Activated T-cell treated with anti-CD3 and anti-CD28 coated beads for 48 hours (primary cell): ENCODE results near the gene KLRK1.
A peak's percentile ranks its signal among the peaks of the same experiment; 100 is the strongest.
"Not testable (repeated sequence)": the region's sequence is repeated elsewhere in the genome, so short reads cannot be mapped to it uniquely, and the experiment has no call there.

Experiments used
- DNase-seq: peaks from one replicate; pipeline ENCODE4 v3.0.0-alpha.2; 2020; ENCODE audit warnings: low read depth

The KLRK1 gene

DNA sequence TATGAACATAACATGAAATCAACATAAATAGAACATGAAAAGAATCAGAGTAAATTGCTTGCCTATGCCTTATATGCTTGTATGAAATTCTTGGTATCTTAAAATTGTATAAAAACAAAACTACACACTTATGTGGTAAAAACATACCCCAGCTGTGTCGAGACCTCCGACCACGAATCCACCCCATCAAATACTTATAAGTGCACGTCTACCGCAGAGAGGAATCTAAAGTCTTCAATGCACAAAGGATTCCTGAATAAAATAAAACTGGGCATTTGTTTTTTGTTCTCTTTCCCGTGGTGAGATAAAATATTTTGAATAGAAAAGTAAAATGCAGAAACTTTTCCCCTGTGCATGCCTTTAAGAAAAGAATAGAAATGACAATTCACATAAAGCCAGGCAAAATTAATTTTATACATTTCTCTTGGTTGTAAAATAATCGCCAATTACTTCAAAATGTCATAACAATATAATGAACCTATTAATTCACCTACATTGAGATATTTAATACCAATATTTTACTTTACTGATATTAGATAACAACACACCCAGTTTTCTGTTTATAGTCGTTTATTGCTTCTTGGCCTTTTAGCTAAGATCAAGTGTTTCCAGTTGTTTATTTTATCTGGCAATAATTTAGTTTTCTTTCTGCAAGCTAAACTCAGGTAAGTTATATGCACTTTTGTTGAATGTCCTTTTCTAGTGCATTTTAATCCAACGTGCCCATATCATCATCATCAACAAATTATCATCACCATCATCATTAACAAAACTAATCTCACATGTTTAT lies 1.0 kb downstream of the KLRK1 start:
- no peak for DNase-seq

- not testable (repeated sequence) for DNase-seq
Observed at GRCh38 chr12:10387498-10387897, 2.3 kb downstream of the KLRK1 start.

- DNase-seq = no peak
Observed at GRCh38 chr12:10386857-10387256, 3.0 kb downstream of the KLRK1 start.

- DNase-seq = no peak
Observed at GRCh38 chr12:10385166-10385613, 4.7 kb downstream of the KLRK1 start.

DNA sequence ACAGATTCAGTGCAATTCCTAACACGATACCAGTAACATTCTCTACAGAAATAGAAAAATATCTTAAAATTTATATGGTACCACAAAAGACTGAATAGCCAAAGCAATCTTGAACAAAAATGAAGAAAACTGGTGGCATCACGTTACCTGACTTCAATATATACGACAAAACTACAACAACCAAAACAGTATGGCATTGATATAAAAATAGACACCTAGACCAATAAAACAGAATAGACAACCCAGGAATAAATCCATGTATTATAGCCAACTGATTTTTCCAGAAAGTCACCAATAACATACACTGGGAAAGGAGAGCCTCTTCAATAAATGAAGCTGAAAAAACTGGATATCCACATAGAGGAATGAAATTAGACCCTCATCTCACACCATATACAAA lies 5.7 kb downstream of the KLRK1 start:
- no peak for DNase-seq

DNA sequence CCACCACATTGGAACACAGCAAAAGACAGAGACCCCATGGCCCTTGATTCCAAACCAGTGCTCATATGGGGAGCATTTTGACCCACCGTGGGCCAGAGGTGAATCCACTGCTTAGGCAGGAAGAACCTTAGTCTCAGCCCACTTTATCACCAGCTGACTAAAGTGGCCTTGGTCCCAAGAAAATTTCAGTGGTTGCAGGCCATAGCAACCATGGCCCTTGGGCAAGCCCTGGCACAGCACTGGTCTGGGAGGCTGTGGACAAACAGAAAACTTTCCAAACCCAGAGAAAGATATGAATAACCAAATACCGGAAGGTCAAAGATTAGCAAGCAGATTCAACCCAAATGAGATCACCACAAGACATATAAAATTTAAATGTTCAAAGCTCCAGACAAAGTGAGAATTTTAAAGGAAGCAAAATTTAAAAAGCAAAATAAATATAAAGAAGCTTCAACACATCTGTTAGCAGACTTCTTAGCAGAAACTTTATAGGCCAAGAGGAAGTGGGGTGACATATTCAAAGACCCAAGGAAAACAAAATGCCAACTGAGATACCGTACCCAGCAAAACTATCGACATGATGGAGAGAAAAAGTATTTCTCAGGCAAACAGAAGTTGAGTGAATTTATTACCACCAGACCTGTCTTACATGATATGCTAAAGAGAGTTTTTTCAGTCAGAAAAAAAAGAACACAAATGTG lies 7.8 kb downstream of the KLRK1 start:
- DNase-seq = no peak

DNA sequence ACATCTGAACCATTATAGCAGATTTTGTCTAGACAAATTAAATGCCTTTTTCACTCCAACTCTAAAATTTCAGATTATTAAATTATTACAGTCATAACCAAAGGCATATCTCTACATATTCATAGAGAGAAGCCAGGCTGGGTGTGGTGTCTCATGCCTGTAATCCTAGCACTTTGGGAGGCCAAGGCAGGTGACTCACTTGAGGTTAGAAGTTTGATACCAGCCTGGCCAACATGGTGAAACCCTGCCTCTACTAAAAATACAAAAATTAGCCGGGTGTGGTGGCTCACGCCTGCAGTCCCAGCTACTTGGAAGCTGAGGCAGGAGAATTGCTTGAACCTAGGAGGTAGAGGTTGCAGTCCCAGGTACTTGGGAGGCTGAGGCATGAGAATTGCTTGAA lies 11.1 kb downstream of the KLRK1 start:
- DNase-seq = not testable (repeated sequence)

- DNase-seq = no peak
Observed at GRCh38 chr12:10374624-10375018, 15.2 kb downstream of the KLRK1 start.

- no peak for DNase-seq
Observed at GRCh38 chr12:10372559-10372958, 17.3 kb downstream of the KLRK1 start.

DNA sequence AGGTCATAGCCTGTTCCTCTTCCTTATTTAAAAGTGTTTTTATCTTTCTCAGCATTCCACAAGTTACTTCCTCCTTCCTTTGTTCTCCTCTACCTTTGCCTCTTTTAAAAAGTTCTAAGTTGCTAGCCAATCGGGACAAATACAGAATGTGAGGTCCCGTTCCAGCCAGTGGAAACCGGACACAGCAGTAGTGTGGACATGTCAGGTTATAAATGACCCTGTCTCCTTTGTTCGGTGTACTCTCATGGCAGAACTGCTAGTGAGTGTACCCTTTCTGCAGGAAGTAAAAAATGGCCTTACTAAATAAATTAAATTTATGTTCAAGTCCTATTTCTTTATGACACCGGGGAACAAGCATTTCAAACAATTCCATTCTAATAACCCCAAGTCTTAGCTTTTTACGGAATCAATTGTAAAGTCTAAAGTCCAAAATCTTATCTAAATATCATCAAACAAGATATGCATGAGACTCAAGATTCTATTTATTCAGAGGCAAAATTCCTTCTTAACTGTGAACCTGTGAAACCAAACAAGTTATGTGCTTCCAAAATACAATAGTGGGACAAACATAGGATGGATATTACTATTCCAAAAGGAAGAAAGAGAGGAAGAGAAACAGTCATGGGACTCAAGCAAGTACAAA lies 17.8 kb downstream of the KLRK1 start:
- DNase-seq = not testable (repeated sequence)

DNA sequence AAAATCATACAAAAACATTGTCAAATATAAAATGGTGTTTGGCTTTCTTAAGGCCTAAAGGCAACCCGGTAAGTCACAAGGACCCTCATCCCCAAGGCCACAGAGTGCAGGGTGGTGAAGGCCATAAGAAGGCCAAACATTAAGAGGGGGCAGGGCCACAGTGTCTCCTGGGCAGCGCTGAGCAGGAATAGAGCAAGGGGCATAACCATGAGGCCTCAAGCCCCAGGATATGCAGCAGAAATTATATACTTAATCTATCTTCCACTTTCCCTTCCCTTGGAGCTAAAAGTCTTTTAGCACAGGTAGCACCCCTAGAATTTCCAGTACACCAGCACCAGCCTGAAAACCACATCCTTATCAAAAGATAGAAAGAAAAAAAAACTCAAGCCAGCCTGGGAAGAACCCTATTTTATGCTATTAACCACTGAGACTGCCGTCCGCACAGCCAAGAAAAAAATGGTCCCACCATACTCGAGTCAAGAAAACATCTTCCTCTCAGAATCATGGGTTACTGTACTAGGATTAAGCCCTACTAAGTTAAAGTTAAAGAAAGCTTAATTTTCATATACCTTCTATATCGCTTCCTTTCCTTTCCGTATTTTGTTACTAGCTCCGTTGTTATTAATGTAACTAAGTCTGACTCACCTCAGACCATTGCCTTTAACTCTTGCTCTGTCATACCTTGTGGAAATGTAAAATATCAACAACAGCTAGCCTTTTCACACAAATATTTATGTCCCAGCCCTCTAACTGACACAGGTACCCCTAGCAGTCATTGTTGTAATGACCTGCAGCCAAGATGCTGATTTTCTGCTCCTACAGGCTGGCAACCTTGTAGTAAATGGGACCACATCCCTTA lies 20.1 kb downstream of the KLRK1 start:
- no peak for DNase-seq

DNA sequence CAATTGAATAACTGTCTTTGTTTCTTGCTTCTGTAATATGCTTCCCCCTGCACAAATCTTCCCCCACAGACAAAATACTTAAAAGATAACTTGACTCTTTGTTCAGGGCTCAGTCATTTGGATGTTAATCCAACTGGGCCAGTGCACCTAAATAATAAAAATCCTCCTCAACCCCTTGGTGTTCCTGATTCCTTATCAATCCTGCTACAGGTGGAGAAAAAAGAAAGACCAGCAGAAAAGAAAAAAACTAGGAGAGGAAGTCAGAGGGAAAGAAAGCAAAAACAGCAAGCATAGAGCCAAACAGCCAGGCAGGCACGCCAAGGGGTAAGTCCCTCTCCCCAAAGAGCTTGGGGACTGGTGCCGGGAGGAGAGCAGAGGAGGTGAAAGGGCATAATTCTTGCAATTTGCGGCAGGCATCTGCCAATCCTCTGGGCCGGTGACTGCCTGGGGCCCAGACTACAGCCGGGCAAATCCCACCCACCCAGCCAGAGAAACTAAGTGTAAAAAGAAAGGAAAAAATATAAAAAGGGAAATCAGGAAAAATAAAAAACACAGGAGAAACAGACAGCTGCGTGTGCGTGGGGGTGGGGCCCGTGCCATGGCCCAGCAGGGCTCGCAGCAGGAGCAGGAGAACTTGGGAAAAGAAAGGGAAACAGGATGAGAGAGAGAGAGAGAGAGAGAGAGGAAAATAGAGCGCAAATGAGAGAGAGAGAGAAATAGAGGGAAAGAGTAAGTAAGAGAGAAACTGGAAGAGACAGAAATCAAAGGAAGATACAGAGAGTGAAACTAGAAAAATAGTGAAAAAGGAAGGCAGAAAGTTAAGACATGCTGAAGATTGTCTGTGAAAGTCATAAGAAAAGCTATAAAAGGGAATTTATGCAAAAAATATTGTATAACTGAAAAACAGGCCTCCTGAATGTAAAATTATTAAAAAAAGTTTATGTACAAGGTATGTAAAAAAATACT lies 21.4 kb downstream of the KLRK1 start:
- DNase-seq = no peak

GRCh38 chr12:10367714-10368113 lies 22.1 kb downstream of the KLRK1 start:
- not testable (repeated sequence) for DNase-seq

- DNase-seq = no peak
Observed at GRCh38 chr12:10366875-10367274, 23.0 kb downstream of the KLRK1 start.

DNA sequence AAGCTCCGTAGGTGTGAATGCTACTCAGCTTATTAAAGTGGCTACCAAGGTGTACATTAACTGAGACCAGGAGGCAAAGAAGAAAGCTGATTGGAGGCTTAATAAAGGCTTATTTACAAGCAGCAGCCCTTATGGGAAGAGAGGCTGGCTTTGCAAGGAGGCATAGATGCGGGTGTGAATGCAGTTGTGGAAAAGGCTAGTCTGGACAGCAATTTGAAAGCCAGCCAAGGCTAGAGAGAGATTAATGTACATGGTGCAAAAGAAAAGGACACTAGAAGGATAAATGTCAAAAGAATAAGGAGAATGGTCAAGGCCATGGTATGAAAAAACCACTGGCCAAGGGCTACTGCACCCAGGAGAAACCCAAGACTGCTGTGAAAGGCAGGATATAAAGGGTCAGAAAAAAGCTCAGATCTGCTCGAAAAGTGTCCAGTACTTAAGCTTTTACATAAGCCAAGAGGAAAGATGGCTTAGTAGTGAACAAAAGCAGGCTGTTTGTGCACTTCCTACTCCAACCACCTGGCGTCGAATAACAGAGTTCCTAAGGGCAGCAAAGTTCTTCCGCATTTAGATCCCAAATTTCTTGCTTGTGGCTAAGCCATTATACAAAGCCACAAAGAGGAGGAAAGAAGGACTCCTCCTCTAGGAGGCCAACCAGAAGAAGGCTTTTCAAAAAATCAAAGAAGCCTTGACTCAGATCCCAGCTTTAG lies 24.0 kb downstream of the KLRK1 start:
- no peak for DNase-seq

- peak; percentile 33 for DNase-seq
Observed at GRCh38 chr12:10364815-10365622, 24.8 kb downstream of the KLRK1 start.

- DNase-seq = no peak
Observed at GRCh38 chr12:10363914-10364814, 25.7 kb downstream of the KLRK1 start.

- no peak for DNase-seq
Observed at GRCh38 chr12:10363658-10363913, 26.3 kb downstream of the KLRK1 start.
